ENCODE data around the gene ABHD12.

ABHD12 gene

GRCh38 chr20:25340380-25340779, 50.3 kb downstream of the ABHD12 start:
- Histone ChIP-seq H3K79me2 (ENCODE audit: insufficient read depth, low read length) (no peaks in the 10 kb centered on the region; the same call in 1 of the 2 replicates), H2AFZ (ENCODE audit: low read depth, low read length, severe bottlenecking) (no peak overlapping the region), H4K20me1 (ENCODE audit: low read depth, low read length) (no peaks in the 10 kb centered on the region), H3K4me2 (ENCODE audit: low read depth, low read length, poor library complexity, severe bottlenecking) (no peak overlapping the region), H3K4me3 (ENCODE audit: insufficient read depth, low read length, poor library complexity, severe bottlenecking) (no peak overlapping the region), H3K9ac (ENCODE audit: low read length) (no peak overlapping the region), H3K36me3 (ENCODE audit: low read length) (no peaks in the 10 kb centered on the region), H3F3A (ENCODE audit: insufficient read depth) (no peaks in the 10 kb centered on the region), H3K9me2 (replicated peaks; ENCODE audit: insufficient read depth, low read length) (no peaks in the 10 kb centered on the region), H3K27me3 (ENCODE audit: low read length) (no peaks in the 10 kb centered on the region), H3K9me3 (ENCODE audit: insufficient read depth, low read length) (no peaks in the 10 kb centered on the region), H3K27ac (ENCODE audit: low read depth, low read length) (no peak overlapping the region)
- TF ChIP-seq, protein P1, sequence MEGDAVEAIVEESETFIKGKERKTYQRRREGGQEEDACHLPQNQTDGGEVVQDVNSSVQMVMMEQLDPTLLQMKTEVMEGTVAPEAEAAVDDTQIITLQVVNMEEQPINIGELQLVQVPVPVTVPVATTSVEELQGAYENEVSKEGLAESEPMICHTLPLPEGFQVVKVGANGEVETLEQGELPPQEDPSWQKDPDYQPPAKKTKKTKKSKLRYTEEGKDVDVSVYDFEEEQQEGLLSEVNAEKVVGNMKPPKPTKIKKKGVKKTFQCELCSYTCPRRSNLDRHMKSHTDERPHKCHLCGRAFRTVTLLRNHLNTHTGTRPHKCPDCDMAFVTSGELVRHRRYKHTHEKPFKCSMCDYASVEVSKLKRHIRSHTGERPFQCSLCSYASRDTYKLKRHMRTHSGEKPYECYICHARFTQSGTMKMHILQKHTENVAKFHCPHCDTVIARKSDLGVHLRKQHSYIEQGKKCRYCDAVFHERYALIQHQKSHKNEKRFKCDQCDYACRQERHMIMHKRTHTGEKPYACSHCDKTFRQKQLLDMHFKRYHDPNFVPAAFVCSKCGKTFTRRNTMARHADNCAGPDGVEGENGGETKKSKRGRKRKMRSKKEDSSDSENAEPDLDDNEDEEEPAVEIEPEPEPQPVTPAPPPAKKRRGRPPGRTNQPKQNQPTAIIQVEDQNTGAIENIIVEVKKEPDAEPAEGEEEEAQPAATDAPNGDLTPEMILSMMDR (IDR thresholded peaks at IDR 0.05; ENCODE audit: insufficient read depth, low read length, poor library complexity, severe bottlenecking), result no peak
- no peak for TF ChIP-seq EZH2phosphoT487 (conservative IDR thresholded peaks at IDR 0.05; ENCODE audit: low read length)

DNA sequence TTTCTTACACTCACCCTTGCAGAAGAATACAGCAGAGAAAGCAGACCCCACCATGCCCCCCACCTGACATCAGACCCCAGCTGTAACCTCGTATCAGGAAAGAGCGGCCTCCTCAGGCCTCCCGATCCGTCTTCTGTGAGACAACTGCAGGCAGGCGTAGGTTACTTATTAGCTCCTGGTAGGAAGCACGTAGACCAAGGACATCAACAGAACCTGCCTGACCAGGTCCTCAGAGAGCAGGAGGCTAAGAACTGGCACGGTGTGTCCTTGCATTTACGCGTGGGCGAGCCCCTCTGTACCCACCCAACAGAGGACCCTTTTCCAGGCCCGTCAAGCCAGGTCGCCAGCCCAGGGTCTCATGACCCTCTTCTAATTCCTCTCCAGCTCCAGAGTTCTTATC, 51.0 kb downstream of the ABHD12 start:
- Histone ChIP-seq H4K20me1 (ENCODE audit: low read depth, low read length) (no peaks in the 10 kb centered on the region), H3K27me3 (ENCODE audit: low read length) (no peaks in the 10 kb centered on the region), H3K4me2 (ENCODE audit: low read depth, low read length, poor library complexity, severe bottlenecking) (no peak overlapping the region), H3K9me2 (replicated peaks; ENCODE audit: insufficient read depth, low read length) (no peaks in the 10 kb centered on the region), H3K9me3 (ENCODE audit: insufficient read depth, low read length) (no peaks in the 10 kb centered on the region), H3K36me3 (ENCODE audit: low read length) (no peaks in the 10 kb centered on the region), H2AFZ (ENCODE audit: low read depth, low read length, severe bottlenecking) (no peak overlapping the region), H3F3A (ENCODE audit: insufficient read depth) (no peaks in the 10 kb centered on the region), H3K9ac (ENCODE audit: low read length) (no peak overlapping the region), H3K79me2 (ENCODE audit: insufficient read depth, low read length) (no peaks in the 10 kb centered on the region; the same call in 1 of the 2 replicates), H3K27ac (ENCODE audit: low read depth, low read length) (no peak overlapping the region), H3K4me3 (ENCODE audit: insufficient read depth, low read length, poor library complexity, severe bottlenecking) (no peak overlapping the region)
- no peak for TF ChIP-seq EZH2phosphoT487 (conservative IDR thresholded peaks at IDR 0.05; ENCODE audit: low read length)
- TF ChIP-seq, protein P1 (IDR thresholded peaks at IDR 0.05; ENCODE audit: insufficient read depth, low read length, poor library complexity, severe bottlenecking), result no peak

GRCh38 chr20:25338112-25339023, 52.3 kb downstream of the ABHD12 start:
- no peaks in the 10 kb centered on the region for H3K27me3 ChIP-seq (ENCODE audit: low read length)
- H3K4me3 ChIP-seq (ENCODE audit: insufficient read depth, low read length, poor library complexity, severe bottlenecking), result no peak overlapping the region
- no peak overlapping the region for H3K9ac ChIP-seq (ENCODE audit: low read length)
- H3K79me2 ChIP-seq (ENCODE audit: insufficient read depth, low read length), result no peaks in the 10 kb centered on the region; the same call in 1 of the 2 replicates
- H4K20me1 ChIP-seq (ENCODE audit: low read depth, low read length), result no peaks in the 10 kb centered on the region
- no peak overlapping the region for H3K4me2 ChIP-seq (ENCODE audit: low read depth, low read length, poor library complexity, severe bottlenecking)
- no peaks in the 10 kb centered on the region for H3K9me3 ChIP-seq (ENCODE audit: insufficient read depth, low read length)
- no peak overlapping the region for H3K27ac ChIP-seq (ENCODE audit: low read depth, low read length)
- no peaks in the 10 kb centered on the region for H3K36me3 ChIP-seq (ENCODE audit: low read length)
- no peak for TF ChIP-seq EZH2phosphoT487 (conservative IDR thresholded peaks at IDR 0.05; ENCODE audit: low read length)
- TF ChIP-seq, protein P1 (IDR thresholded peaks at IDR 0.05; ENCODE audit: insufficient read depth, low read length, poor library complexity, severe bottlenecking), result no peak
- no peaks in the 10 kb centered on the region for H3K9me2 ChIP-seq (replicated peaks; ENCODE audit: insufficient read depth, low read length)
- no peaks in the 10 kb centered on the region for H3F3A ChIP-seq (ENCODE audit: insufficient read depth)
- H2AFZ ChIP-seq (ENCODE audit: low read depth, low read length, severe bottlenecking), result no peak overlapping the region

Data from SU-DHL-6 (cell line).